OCI-LY1 (cell line): ENCODE measurements around the gene SLC8A1.

Experiments used
- CTCF ChIP-seq: fragments of 200-600 bp; sonication (generic), shearing (Covaris generic); IDR thresholded peaks from 2 replicates; pipeline ENCODE4 v1.5.1; 2017; ENCODE audit warnings: mild to moderate bottlenecking, antibody characterized with exemption, low read length, moderate library complexity, mixed read lengths
- EZH2 ChIP-seq: fragments of 200-600 bp; sonication (generic), shearing (Covaris generic); IDR thresholded peaks from 2 replicates; pipeline ENCODE4 v1.8.0; 2017; ENCODE audit warnings: borderline replicate concordance, mixed run types, mild to moderate bottlenecking, antibody characterized with exemption, low read length, moderate library complexity, mixed read lengths

GRCh38 chr2:40096360-40096759 is 355.5 kb downstream of the SLC8A1 start:
- TF ChIP-seq CTCF = no peak
- no peak for TF ChIP-seq EZH2
